GM23338 (cell line): ENCODE measurements around the gene RPS14.

Experiments
- EZH2 ChIP-seq: fragments of 200-600 bp; sonication (generic); IDR thresholded peaks from one replicate; pipeline ENCODE4 v1.8.0; 2017; ENCODE audit warnings: antibody characterized with exemption, mild to moderate bottlenecking, low read depth; ENCODE audit not compliant: unreplicated experiment
- REST ChIP-seq: IDR thresholded peaks from one replicate; pipeline ENCODE4 v1.6.1; 2018; ENCODE audit warnings: antibody characterized with exemption; ENCODE audit not compliant: unreplicated experiment

DNA sequence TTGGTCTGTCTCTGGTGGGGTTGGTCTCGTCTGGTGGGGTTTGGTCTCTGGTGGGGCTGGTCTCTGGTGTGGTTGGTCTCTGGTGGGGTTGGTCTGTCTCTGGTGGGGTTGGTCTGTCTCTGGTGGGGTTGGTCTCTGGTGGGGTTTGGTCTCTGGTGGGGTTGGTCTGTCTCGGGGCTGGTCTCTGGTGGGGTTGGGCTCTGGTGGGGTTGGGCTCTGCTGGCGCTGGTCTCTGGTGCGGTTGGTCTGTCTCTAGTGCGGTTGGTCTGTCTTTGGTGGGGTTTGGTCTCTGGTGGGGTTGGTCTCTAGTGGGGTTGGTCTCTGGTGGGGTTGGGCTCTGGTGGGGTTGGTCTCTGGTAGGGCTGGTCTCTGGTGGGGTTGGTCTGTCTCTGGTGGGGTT lies 20.6 kb downstream of the RPS14 start:
- TF ChIP-seq REST (no peak), EZH2 (no peak)
